ENCODE data around the gene RAP1A. TPM values are rescaled to one million over a fixed set of nuclear protein-coding genes. Genes with fewer than 3 reads are reported as not detected.

RAP1A gene
- polyA plus RNA-seq, 1 experiment = 78.1 TPM

GRCh38 chr1:111595807-111596206 lies 23.8 kb upstream of the RAP1A start:
- no peak for DNase-seq (ENCODE audit: low read depth, low spot score)
- H3K9me3 ChIP-seq (ENCODE audit: control insufficient read depth, insufficient read depth, low read length) = no peaks in the 10 kb centered on the region
- H3K27ac ChIP-seq (ENCODE audit: low read depth, low read length) = no peak overlapping the region
- ChIA-PET POLR2A (no interaction called here), CTCF (interaction anchor here (1.0 kb wide), 1 partner anchor 13 kb away, joined by 3 read pairs; no protein-coding TSS in a partner anchor)
- H3K4me3 ChIP-seq (ENCODE audit: low read depth, low read length) = no peak overlapping the region
- no peak for TF ChIP-seq CTCF (IDR thresholded peaks at IDR 0.05; ENCODE audit: low read depth, low read length)
- no peaks in the 10 kb centered on the region for H3K27me3 ChIP-seq (ENCODE audit: control insufficient read depth, insufficient read depth, low read length)

GRCh38 chr1:111596499-111596898 lies 23.1 kb upstream of the RAP1A start:
- Histone ChIP-seq H3K4me3 (ENCODE audit: low read depth, low read length) (no peak overlapping the region), H3K27me3 (ENCODE audit: control insufficient read depth, insufficient read depth, low read length) (no peaks in the 10 kb centered on the region), H3K9me3 (ENCODE audit: control insufficient read depth, insufficient read depth, low read length) (no peaks in the 10 kb centered on the region), H3K27ac (ENCODE audit: low read depth, low read length) (no peak overlapping the region)
- POLR2A ChIA-PET = no interaction called here
- no peak for DNase-seq (ENCODE audit: low read depth, low spot score)
- CTCF ChIA-PET = no interaction called here
- no peak for TF ChIP-seq CTCF (IDR thresholded peaks at IDR 0.05; ENCODE audit: low read depth, low read length)

- no peak for TF ChIP-seq CTCF (IDR thresholded peaks at IDR 0.05; ENCODE audit: low read depth, low read length)
These were observed 22.2 kb upstream of the RAP1A start for GRCh38 chr1:111597426-111597825.

GRCh38 chr1:111598544-111598943 lies 21.0 kb upstream of the RAP1A start:
- CTCF ChIA-PET = interaction anchor here (0.6 to 1.1 kb wide), 2 partner anchors 12 to 91 kb away, joined by 3 to 4 read pairs; no protein-coding TSS in a partner anchor
- Histone ChIP-seq H3K4me3 (ENCODE audit: low read depth, low read length) (no peak overlapping the region), H3K27me3 (ENCODE audit: control insufficient read depth, insufficient read depth, low read length) (no peaks in the 10 kb centered on the region), H3K9me3 (ENCODE audit: control insufficient read depth, insufficient read depth, low read length) (no peaks in the 10 kb centered on the region), H3K27ac (ENCODE audit: low read depth, low read length) (no peak overlapping the region)
- DNase-seq (ENCODE audit: low read depth, low spot score) = no peak
- POLR2A ChIA-PET = no interaction called here
- no peak for TF ChIP-seq CTCF (IDR thresholded peaks at IDR 0.05; ENCODE audit: low read depth, low read length)

More at GRCh38 chr1:111597426-111597825, 22.2 kb upstream of the RAP1A start:
- CTCF ChIA-PET = interaction anchor here (0.7 kb wide), 1 partner anchor 89 kb away, joined by 3 read pairs; no protein-coding TSS in a partner anchor
- peak overlapping the region; percentile 33 for H3K27ac ChIP-seq (ENCODE audit: low read depth, low read length)
- H3K27me3 ChIP-seq (ENCODE audit: control insufficient read depth, insufficient read depth, low read length) = no peaks in the 10 kb centered on the region
- DNase-seq (ENCODE audit: low read depth, low spot score) = no peak
- H3K4me3 ChIP-seq (ENCODE audit: low read depth, low read length) = no peak overlapping the region
- POLR2A ChIA-PET = no interaction called here
- no peaks in the 10 kb centered on the region for H3K9me3 ChIP-seq (ENCODE audit: control insufficient read depth, insufficient read depth, low read length)

- H3K4me3 ChIP-seq (ENCODE audit: low read depth, low read length) = no peak overlapping the region
- ChIA-PET CTCF (interaction anchor here (0.8 to 2.0 kb wide), 2 partner anchors 47 to 92 kb away, joined by 3 to 11 read pairs; no protein-coding TSS in a partner anchor), POLR2A (no interaction called here)
- TF ChIP-seq CTCF (IDR thresholded peaks at IDR 0.05; ENCODE audit: low read depth, low read length) = no peak
- no peak for DNase-seq (ENCODE audit: low read depth, low spot score)
- no peaks in the 10 kb centered on the region for H3K9me3 ChIP-seq (ENCODE audit: control insufficient read depth, insufficient read depth, low read length)
- no peaks in the 10 kb centered on the region for H3K27me3 ChIP-seq (ENCODE audit: control insufficient read depth, insufficient read depth, low read length)
- H3K27ac ChIP-seq (ENCODE audit: low read depth, low read length) = no peak overlapping the region
These were observed 19.6 kb upstream of the RAP1A start for GRCh38 chr1:111599781-111600693.
